CD4-positive, alpha-beta T cell treated with Interleukin-4 for 4 hours (primary cell): ENCODE results near the gene UBE2J2.
"Not testable (repeated sequence)": the region's sequence is repeated elsewhere in the genome, so short reads cannot be mapped to it uniquely, and the experiment has no call there.

Experiments used
- DNase-seq: peaks from one replicate; pipeline ENCODE4 v3.0.0-alpha.2; 2020

UBE2J2 gene

DNA sequence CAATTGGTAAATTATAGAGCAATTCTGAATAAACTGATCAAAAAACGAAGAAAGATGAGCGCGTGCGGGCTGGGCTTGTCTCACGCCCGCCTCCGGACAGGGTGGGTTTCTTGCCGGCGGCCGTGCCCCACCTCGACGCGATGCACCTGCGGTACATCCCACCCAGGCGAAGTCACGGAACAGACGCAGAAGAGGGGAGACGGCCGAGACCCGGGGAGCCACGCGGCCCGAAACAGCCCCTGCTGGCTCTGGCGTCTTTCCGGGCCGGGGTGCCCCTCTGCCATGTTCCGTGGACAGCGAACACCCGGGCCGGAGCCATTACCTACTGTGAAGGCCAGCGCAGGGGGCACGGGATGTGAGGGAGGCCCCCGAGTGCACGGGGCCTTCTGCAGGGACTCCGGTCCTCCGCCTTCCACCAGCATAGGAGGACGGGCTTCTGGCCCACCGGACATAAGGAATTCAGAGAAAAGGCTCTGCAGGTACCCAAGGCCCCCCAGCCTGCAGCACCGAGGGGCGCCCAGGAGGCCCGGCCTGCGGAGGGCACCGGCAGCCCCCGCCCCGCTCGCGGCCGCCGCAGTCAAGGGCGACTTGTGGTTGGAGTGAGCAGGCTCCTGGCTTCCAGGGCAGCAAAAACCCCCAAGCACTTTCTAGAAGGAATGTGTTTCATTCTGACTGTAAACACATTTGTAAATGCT, 19.5 kb downstream of the UBE2J2 start:
- no peak for DNase-seq

DNA sequence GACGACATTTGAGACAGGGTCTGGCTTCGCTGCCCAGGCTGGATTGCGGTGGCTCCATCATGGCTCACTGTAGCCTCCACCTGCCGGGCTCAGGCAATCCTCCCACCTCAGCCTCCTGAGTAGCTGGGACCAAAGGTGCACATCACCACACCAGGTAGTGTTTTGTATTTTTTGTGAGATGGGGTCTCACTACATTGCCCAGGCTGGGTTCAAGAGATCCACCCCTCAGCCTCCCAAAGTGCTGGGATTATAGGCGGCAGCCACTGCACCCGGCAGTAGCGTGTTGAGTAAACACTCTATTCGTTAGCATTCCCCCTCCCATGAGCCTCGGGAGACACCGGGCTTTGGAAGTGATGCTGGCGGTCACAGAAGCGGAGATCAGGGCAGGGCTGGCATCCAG, 20.3 kb downstream of the UBE2J2 start:
- no peak for DNase-seq

DNA sequence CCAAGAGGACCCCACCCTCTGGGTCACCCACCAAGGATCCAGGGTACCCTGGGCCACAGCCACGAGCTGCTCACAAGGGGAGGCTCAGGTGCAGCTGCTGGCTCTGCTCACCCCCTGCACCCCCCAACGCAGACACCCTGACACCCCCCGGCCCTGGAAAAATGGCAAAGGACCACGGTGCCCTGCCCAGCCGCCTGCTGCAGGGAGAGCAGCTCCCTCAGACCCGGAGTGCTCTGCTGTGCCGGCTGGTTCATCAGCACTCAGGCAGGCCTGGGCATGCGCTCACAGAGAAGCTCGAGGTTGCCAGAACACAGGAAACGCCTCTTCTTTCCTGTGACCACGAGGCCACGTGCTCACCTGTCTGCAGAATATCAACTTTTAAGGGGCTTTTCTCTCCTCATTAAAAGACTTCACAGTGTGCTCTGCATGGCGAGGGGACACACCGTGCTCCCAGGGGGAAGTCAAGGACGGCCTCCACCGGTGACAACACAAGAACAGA, 22.8 kb downstream of the UBE2J2 start:
- DNase-seq, result peak; percentile 61

DNA sequence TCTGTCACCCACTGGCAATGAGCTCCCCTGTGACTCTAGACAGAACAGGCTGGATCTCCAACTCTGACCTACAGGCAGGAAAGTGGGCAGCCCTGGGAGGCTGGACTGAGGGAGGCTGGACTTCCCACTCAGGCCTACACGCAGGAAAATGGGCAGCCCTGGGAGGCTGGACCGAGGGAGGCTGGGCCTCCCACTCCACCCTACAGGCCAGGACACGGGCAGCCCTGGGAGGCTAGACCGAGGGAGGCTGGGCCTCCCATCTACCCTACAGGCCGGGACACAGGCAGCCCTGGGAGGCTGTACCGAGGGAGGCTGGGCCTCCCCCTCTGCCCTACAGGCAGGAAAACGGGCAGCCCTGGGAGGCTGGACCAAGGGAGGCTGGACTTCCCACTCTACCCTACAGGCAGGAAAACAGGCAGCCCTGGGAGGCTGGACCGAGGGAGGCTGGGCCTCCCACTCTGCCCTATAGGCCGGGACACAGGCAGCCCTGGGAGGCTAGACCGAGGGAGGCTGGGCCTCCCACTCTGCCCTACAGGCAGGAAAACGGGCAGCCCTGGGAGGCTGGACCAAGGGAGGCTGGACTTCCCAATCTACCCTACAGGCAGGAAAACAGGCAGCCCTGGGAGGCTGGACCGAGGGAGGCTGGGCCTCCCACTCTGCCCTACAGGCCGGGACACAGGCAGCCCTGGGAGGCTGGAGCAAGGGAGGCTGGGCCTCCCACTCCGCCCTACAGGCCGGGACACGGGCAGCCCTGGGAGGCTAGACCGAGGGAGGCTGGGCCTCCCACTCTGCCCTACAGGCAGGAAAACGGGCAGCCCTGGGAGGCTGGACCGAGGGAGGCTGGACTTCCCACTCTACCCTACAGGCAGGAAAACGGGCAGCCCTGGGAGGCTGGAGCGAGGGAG, 25.4 kb downstream of the UBE2J2 start:
- DNase-seq, result not testable (repeated sequence)

DNA sequence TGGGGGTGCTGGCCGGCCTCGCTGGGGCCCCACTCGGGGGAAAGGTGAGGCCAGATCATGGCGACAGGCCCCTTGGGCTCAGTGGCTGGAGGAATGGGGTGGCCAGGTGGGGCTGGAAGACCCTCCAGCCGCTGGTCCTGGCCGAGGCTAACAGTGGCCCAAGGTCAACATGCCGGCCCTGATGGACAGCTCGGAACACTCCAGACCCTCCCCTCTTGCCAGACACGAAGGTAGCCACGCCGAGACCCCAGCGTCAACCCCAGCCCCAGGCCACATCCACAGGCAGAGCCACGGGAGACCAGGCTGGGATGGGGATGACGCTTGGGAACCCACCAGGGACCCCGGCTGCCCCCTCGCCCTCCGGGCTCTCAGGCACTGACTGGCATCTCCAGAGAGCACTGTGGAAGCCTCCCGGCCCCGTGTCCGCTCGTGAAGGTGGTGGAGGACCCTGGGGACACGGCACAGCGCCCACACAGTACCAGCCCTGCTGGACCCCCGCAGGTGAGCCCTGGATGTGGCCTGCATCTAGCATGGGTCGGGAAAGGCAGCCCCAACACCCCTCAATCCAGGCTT, 26.2 kb downstream of the UBE2J2 start:
- DNase-seq, result no peak

DNA sequence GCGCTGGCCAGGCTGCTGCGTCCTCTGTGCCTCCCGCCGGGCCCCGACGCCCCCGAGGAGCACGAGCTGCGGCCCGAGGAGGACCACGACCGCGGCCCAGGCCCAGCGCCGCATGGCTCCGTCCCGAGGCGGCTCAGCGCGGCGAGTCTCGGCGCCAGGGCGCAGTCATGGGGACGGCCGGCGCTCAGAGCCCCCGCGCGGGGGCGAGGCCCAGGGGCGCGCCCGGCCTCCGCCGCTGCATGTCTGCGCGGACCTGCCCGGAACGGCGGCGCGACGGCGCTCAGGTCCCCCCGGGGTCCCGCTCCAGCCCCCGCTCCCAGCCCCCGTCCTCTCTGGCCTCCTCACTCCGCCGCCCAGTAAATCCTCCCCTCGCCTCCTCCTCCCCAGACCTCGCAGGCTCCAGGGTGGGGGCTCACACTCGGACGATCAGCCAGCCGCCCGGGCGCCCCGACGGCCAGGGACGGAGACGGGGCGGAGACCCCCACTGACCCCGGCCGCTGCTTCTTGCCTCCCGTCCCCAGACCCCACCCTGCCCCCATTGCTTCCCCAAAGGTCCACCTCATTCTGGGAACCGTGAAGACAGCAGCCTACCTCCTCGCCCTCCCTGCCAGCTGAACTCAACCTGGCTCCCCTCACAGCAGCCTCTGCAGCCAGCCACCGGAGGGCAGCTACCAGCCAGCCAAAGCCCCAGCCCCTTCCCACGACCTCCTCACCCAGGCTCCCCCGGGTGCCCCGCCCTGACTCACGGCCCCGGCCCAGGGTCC, 26.9 kb downstream of the UBE2J2 start, which contains the start of gene C1QTNF12:
C1QTNF12 (minus strand) TSS at position 146 of the 764 bp plus-strand sequence; CDS start at position 114, 32 bp downstream.
- no peak for DNase-seq

DNA sequence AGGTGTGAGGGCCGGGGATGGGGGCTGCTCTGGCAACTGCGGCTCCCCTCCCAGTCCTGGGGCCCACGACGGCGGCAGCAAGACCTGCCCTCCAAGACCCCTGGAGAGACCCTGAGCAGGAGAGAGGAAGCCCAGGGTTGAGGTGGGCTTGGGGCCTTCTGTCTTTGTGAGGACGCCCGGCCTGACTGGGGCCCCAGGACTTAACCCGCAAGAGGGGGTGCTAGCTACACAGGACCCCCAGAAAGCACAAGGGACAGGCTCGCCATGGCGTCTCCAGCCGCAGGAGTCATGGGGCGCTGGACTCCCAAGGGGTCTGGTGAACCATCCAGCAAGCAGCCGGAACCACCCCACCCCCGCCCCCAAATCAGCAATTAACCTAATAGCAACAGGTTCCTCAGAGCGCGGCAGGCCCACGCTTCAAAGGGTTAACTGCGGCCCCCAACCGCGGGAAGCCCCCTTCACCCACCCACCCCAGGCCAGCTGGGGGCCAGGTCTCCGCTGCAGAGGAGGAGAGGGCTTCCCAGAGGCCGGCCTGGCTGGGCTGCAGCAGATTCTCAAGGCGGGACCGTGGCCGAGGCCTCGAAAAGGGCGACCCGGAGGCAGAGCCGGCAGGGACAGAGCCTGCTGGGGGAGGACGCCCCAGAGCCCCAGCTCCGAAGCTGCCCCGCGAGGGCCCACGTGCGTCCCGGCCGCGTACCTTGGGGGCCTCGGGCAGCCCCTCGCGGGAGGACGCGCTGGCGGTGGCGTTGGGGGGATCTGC, 27.7 kb downstream of the UBE2J2 start:
- DNase-seq, result no peak

DNA sequence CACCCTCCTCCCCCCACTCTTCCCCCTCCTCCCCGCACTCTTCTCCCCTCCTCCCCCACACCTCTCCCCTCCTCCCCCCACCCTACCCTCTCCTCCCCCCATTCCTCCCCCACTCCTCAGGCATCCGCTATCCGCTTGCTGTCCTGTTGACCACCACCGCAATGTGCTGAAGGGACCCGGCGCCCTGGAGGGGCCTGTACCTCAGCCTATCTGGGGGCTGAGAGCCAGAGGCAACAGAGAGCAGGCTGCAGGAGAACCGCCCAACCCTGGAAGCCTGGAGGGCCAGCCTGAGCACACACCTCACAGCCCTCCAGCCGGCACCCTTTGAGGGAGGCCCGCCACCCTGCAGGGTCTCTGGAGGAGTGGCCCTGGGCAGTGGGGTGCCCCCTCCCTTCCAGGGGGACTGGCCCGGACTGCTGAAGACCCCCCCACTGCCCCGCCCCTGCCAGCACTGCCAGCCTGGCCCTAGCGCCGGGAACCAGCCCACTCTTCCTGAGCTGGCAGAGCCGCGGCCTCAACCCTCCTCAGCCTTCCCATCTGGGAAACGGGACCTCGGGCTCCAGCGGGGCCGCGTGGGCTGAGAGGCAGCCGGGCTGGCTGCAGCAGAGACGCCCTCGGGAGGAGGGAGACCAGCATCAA, 28.4 kb downstream of the UBE2J2 start:
- no peak for DNase-seq

DNA sequence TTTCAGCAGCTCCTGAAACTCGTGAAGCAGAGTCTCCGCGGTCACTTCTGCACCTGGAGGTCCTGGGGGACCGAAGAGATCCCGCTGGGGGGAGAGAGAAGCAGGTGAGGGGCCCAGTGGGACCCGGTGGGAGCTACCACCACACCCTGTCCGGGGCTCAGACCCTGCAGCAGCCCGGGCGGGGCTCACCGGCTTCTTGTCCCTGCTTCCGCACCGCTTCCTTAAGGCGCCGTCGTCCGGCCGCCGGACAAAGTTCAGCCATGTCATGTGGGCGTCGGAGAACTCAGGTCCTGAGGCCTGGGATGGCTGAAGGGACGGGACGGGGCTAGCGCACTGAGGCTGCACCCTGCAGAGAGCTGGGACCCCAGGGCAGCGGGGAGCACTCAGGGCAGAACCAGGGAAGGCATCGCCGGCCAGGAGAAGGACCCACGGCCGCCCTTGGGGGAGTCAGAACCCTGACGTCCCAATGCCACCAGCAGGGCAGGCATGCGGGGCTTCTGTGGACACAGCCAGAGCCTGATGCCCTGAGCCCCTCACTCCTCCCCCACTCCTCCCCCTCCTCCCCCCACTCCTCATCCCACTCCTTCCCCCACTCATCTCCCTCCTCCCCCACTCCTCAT, 29.4 kb downstream of the UBE2J2 start:
- no peak for DNase-seq

DNA sequence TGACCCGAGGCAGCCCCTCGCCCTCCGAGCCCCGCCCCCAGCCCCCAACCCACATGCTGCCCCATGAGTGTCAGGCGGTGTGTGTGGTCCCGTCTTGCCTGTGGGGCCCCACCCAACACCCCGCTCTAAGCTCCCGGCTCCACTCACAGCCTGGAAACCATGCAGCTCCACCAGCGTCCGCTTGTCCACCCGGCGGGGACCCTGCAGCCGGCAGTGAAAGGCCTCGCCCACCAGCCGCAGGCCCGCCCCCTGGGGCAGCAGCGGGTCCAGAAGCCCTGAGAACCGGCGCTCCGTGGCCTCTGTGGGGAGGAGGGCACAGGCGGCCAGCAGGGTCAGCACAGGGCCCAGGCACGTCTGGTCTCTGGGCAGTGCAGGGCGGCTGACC, 29.9 kb downstream of the UBE2J2 start:
- no peak for DNase-seq

DNA sequence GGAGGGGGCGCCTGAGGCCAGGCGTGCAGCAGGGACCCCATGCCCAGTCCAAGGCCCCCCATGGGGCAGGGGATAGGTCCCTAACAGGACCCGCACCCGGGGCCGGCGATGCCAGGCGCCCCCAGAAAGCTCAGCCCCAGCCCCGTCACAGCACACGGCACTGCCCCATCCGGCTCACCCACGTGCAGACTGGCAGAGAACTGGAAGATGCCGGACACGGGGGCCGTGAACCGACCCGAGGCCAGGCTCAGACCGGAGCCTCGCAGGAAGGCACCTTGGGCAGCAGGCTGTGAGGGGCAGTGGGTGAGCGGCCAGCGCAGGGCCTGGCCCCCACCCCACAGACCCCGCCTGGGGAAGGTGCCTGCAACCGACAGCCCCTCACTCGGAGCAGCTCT, 30.4 kb downstream of the UBE2J2 start:
- no peak for DNase-seq

DNA sequence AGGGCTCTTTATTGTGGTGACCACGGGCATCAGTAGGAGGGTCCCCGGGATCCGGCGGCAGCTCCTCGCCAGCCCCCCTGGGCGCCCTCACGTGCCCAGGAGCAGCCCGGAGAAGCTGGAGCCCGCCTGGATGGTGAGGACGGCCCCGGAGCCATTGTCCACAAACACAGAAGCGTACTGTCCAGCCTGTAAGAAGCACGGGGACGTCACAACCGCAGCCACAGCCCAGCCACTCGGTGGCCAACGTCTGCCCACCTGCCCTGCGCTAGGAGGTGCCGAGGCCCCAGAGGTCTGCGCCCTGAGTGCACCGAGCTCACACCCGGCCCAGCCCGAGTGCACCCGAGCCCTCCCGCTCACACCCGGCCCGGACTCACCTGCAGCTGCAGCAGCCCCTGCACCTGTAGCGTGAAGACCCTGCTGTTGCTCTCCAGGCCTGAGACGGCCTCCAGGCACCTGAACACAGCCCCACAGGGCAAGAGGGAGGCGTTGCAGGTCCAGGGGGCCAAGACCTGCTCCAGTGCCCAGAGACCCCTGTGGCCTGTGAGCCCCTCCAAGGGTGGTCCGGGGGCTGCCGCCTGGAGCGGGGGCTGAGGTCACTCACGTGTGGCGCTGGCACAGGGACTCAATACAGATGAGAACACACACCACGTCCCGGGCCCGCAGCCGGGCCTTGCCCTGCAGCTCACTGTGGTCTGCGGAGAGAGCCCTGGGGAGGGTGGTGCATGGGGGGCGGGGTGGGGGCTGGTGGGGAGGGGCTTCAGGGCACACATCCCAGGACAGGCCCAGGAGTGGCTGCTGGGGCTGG, 31.0 kb downstream of the UBE2J2 start:
- DNase-seq, result no peak

DNA sequence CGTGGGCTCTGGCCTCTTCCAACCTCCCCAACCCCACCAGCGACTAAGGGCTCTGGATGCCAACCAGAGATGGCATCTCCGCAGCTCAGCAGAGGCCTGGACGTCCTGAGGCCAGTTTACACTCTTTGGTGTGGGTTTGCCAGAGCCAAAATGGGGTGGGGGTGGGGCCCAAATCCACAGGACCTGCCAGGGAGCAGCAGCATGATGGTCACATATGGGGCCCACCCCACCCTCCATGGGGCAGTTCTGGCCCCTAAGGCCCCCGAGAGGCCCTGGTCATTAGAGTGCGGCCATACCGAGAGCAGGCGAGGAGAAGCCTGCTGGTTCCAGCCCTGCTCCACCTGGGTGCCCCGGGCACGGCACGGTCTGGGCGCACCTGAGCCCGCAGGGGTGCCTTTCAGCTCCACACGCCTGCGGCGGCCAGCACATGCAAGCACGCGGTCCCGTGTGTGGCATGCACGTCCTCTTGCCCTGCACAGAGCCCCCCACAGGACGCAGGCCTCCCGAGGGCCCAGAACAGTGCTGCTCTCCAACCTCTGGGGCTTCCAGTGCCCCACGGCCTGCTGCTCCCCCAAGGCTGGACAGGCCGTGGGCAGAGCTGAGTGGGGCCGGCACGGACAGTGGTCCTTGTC, 31.9 kb downstream of the UBE2J2 start:
- no peak for DNase-seq

DNA sequence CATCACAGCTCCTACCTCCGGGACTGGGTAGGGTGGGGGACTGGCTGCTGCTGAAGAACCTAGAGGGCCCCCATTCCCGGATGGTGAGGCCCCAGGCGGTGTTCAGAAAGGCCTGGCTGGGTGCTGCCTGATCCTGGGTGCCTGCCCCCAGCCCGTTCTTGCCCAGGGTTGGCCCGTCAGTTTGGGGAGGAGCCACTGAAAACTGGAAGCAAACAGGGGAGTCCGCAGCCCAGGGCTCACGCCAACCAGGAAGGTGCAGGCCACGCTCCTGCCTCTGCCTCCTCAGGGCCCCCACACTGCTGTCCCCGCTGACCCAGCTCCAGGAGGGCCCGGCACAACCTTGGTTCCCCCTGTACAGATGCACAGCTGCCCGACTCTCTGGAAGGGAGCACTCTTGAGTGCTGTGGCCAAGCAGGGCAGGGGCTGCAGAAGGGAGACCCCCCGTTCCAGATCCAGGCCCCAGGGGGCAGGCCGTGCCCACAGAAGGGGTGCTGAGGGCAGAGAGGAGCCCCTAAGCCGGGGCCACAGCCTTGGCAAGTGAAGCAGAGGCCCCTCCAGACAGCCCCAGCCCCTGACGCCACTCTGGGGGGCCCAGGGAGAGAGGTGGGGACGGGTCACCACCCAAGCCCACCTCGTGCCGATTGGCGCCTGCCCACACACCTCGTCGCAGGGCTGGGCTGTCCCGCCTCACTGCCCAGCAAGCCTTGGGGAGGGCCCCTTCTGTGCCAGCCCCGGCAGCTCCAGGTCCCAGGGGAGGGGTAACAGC, 32.6 kb downstream of the UBE2J2 start:
- DNase-seq, result no peak

DNA sequence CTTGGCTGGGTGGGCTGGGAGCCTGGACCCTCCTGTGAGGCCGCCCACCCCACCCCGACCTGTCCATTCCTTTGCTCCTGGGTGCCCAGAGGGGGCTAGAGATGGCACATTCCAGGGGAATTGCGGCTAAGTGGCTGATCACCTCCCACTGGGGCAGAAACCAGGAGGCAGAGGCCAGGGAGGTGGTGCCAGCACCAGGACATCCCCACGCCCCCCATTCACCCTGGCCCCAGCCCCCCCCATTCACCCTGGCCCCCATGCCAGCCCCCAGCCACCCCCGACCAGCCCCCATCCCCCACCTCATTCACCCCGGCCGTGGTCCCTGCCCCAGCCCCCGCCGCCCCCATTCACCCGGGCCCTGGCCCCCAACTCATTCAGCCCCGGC, 33.3 kb downstream of the UBE2J2 start:
- no peak for DNase-seq

DNA sequence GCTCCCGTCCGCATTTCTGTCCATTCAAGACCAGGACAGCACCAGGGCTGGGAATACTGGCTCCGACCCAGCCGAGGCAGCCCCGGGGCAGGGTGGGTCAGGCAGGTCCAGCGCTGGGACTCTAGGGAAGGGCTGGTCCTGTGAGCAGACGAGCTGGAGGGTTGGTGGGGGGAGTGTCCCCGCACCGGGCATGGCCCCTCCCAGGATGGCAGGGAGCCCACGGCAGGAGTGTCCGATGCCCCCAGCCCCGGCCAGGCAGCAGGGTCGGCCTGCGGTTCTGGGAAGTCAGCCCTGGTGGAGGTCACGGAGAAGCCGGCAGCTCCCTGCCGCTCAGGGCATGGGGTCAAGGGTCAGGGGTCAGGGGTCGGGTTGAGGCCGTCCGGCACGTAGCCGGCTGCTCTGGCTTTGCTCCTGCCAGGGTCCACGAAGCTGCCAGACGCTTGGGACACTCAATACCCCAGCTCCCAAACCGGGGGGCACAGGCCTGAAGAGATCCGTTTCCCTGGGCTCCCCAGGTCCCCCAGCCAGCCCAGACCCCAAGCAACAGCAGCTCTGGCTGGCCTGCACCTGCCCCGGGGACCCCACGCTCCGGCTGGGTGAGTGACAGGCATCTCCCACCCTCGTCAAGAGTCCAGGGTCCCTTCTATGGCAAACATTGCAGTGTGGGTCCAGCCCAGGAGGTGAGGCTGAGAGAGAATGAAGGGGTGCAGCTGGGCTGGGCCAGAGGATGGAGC, 33.9 kb downstream of the UBE2J2 start:
- DNase-seq, result no peak

DNA sequence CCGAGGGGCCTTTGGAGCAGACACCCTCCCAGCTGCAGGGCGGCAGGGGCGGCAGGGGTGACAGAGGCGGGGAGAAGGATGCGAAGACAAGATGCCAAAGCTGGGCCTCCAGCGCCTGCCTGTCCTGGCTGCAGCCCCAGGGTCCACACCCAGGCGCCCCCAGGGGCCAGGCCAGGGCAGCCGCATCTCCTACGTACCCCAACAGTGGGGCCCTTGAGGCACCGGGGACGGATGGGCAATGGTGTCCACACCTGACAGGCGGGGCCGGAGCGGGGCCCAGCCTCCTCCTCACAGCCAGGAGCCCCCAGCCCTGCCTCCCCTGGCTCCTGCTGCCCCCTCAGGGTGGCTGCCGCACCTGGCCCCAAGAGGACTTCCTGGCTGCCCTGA, 34.4 kb downstream of the UBE2J2 start:
- no peak for DNase-seq

DNA sequence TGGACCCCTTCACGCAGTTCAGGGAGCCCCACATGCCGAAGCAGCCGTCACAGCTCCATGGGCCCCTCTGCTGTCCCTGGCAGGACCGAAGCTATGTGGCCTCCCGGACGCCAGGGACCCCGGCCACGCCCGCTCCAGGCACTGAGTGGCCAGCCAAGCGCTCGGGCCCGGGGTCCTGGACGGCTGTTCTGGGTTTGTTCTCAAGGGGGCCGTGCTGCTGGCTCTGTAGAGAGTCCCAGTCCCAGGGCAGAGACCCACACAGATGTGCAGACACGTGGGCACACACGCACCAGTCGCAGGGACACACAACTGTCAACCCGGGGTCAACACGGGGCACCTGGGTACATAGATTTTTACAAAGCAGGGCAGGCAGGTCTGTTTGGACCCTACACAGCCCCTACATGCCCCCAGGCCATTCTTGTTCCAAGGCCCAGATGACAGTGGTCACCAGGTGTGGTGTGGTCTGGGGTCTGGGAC, 34.9 kb downstream of the UBE2J2 start:
- DNase-seq, result no peak
